Peyer's patch (tissue), 4 donors: ENCODE data around the gene SCLT1. TPM values are rescaled to one million over a fixed set of nuclear protein-coding genes. Genes with fewer than 3 reads are reported as not detected.

Experiments
- DNase-seq, 3 donors: peaks; one replicate each; pipeline ENCODE4 v3.0.0-alpha.2; 2017 to 2019
- H3K27ac ChIP-seq, 4 donors: fragments of 200-600 bp; sonication (generic); one replicate each; pipeline ENCODE4 v1.5.1; 2016 to 2019
- H3K27me3 ChIP-seq, 2 donors: fragments of 200-600 bp; sonication (generic); one replicate each; pipeline ENCODE4 v1.5.1; 2019
- H3K36me3 ChIP-seq, 3 donors: fragments of 200-600 bp; sonication (generic); one replicate each; pipeline ENCODE4 v1.5.1; 2016 to 2019
- H3K4me1 ChIP-seq, 4 donors: fragments of 200-600 bp; sonication (generic); one replicate each; pipeline ENCODE4 v1.5.1; 2016 to 2019
- H3K4me3 ChIP-seq, 4 donors: fragments of 200-600 bp; sonication (generic); 1 replicate in 3 of 4; 2 replicates in 1 of 4; pipeline ENCODE4 v1.5.1; 2016 to 2019; ENCODE audit warnings: mild to moderate bottlenecking in 1 of 4
- H3K9me3 ChIP-seq, 4 donors: fragments of 200-600 bp; sonication (generic); one replicate each; pipeline ENCODE4 v1.5.1; 2016 to 2019; ENCODE audit warnings: mild to moderate bottlenecking in 1 of 4
- CTCF ChIP-seq, 6 experiments: fragments of 450-650 bp in 4 of 6; fragments of 200-600 bp in 2 of 6; sonication (generic) in 1 of 6; IDR thresholded peaks; one replicate each; pipeline ENCODE4 v1.5.1; 2017 to 2019; ENCODE audit warnings: antibody characterized with exemption in 6 of 6, mild to moderate bottlenecking in 3 of 6, moderate library complexity in 1 of 6
- POLR2A ChIP-seq, 2 donors: fragments of 450-650 bp; IDR thresholded peaks; one replicate each; pipeline ENCODE4 v1.5.1; 2017; ENCODE audit warnings: antibody characterized with exemption in 2 of 2, mild to moderate bottlenecking in 2 of 2, moderate library complexity in 2 of 2
- total RNA-seq, 4 donors: library from RNA; depleted of rRNA; stranded (reverse); fragments of >200 nt; gene quantifications; one replicate each; pipeline ENCODE4 v1.1.0, GENCODE V29; 2016

SCLT1 gene
- total RNA-seq, 4 donors from 2014 or later = 13.0 to 34.7 (median 18.0) TPM

- H3K4me3 ChIP-seq = no peak overlapping the region
- H3K9me3 ChIP-seq = no peaks in the 10 kb centered on the region
- TF ChIP-seq CTCF (IDR thresholded peaks at IDR 0.05) (peak; percentile 74 to 92 (median 81)), POLR2A (IDR thresholded peaks at IDR 0.05) (no peak)
- peaks cover 0 to 39% (median 0%) of the 10 kb centered on the region in 3 donors for H3K36me3 ChIP-seq
- H3K27ac ChIP-seq = no peak overlapping the region
- no peaks in the 10 kb centered on the region for H3K27me3 ChIP-seq
- H3K4me1 ChIP-seq = peaks cover 0 to 12% (median 4%) of the 10 kb centered on the region in 4 donors
- peak; percentile 51 to 88 (median 80) for DNase-seq
Measured at GRCh38 chr4:128863312-128864075, 229.8 kb downstream of the SCLT1 start.

GRCh38 chr4:128862608-128863311 lies 230.6 kb downstream of the SCLT1 start:
- H3K9me3 ChIP-seq = no peaks in the 10 kb centered on the region
- no peak overlapping the region for H3K27ac ChIP-seq
- peaks cover 0 to 44% (median 0%) of the 10 kb centered on the region in 3 donors for H3K36me3 ChIP-seq
- H3K27me3 ChIP-seq = no peaks in the 10 kb centered on the region
- H3K4me3 ChIP-seq = no peak overlapping the region
- no peak for DNase-seq
- TF ChIP-seq POLR2A (IDR thresholded peaks at IDR 0.05) = no peak
- no peak for TF ChIP-seq CTCF (IDR thresholded peaks at IDR 0.05)
- peaks cover 0 to 12% (median 4%) of the 10 kb centered on the region in 4 donors for H3K4me1 ChIP-seq

GRCh38 chr4:128861856-128862518 lies 231.4 kb downstream of the SCLT1 start:
- Histone ChIP-seq H3K9me3 (no peaks in the 10 kb centered on the region), H3K4me3 (no peak overlapping the region), H3K27me3 (no peaks in the 10 kb centered on the region), H3K27ac (no peak overlapping the region), H3K36me3 (peaks cover 0 to 51% (median 0%) of the 10 kb centered on the region in 3 donors), H3K4me1 (peaks cover 0 to 12% (median 4%) of the 10 kb centered on the region in 4 donors)
- no peak for DNase-seq
- TF ChIP-seq CTCF (IDR thresholded peaks at IDR 0.05) (no peak), POLR2A (IDR thresholded peaks at IDR 0.05) (no peak)

- no peak overlapping the region for H3K27ac ChIP-seq
- no peak for TF ChIP-seq CTCF (IDR thresholded peaks at IDR 0.05)
- no peak for TF ChIP-seq POLR2A (IDR thresholded peaks at IDR 0.05)
- peaks cover 0 to 66% (median 0%) of the 10 kb centered on the region in 3 donors for H3K36me3 ChIP-seq
Measured at GRCh38 chr4:128859887-128860677, 233.3 kb downstream of the SCLT1 start.

More at GRCh38 chr4:128859887-128860677, 233.3 kb downstream of the SCLT1 start:
- Histone ChIP-seq H3K4me1 (peaks cover 0 to 12% (median 4%) of the 10 kb centered on the region in 4 donors), H3K9me3 (no peaks in the 10 kb centered on the region), H3K4me3 (no peak overlapping the region), H3K27me3 (no peaks in the 10 kb centered on the region)
- no peak for DNase-seq
